EL (cell line): ENCODE measurements around the gene DDX51.
"Not testable (repeated sequence)": the region's sequence is repeated elsewhere in the genome, so short reads cannot be mapped to it uniquely, and the experiment has no call there.

Experiments used
- DNase-seq: peaks from one replicate; pipeline ENCODE4 v3.0.0-alpha.2; 2016

DDX51 gene

DNA sequence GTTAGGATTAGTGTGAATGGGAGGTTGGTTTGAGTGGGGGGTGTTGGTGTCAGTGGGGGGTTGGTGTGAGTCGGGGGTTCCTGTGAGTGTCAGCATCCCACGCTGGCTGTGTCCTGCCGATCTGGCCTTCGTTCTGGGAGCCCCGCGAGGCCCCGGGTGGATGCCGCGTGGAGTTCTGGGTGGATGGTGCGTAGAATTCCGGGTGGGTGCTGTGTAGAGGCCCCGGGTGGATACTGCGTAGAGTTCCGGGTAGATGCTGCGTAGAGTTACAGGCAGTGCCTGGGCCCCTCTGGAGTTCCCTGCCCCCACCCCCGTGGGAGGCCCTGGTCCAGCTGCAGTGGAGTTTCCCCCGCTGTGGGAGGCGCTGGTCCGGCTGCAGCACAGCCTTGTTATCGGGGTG lies 8.8 kb upstream of the DDX51 start:
- DNase-seq: no peak

DNA sequence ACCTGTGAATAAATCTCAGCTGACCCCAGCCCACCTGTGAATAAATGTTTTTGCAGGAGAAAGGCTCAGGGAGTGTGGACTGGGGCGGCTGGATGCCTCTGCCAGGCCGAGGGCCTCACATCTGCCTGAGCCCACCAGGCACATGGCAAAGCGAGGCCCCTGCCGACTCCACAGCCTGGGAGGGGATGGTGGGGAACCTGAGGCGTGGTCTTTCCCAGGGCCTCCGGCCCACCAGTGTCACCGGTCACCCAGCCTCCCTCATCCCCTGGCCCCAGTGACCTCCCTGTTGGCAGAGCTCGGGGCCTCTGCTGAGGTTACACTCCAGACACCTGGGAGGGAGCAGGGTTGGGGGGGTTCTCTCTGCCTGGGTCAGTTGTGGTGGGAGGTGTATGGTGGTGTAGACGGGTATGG lies 8.3 kb upstream of the DDX51 start:
- DNase-seq: no peak

DNA sequence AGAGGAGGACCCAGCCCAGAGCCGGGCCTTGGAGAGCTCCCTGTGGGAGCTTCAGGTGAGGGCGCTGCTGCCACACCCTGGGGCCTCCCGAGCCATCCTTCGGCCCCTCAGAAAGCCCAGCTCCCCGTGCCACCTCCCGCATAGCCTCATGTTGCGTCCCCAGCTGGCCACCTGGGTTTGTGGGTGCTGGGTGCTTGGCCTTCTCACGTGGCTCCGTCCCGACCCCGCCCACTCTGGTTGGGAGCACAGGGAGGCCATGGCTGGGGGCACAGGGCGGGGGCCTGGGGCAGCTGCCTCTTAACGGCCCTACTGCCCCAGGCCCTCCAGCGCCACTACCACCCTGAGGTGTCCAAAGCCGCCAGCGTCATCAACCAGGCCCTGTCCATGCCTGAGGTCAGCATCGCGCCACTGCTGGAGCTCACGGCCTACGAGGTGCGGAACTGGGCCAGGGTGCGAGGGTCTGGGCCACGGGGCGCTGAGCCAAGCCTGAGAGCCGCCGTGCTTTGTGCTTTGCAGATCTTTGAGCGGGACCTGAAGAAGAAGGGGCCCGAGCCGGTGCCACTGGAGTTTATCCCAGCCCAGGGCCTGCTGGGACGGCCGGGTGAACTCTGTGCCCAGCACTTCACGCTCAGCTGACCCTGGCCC lies 7.8 kb upstream of the DDX51 start:
- no peak for DNase-seq

DNA sequence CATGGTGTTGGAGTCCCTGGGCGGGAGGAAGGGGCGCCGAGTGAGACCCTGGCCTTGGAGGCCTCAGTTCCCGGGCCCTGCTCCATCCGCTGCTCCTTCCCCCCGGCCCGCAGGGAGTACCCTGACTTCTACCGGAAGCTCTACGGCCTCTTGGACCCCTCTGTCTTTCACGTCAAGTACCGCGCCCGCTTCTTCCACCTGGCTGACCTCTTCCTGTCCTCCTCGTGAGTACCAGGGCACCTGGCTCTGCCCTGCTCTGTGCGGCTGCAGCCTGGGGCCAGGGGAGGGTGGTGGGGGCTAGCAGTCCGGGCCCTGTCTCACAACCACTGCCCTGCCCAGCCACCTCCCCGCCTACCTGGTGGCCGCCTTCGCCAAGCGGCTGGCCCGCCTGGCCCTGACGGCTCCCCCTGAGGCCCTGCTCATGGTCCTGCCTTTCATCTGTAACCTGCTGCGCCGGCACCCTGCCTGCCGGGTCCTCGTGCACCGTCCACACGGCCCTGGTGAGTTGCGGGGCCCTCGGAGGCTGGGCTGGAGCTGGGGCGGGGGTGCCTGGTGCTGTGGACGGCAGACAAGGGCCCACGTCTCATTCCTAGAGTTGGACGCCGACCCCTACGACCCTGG lies 7.1 kb upstream of the DDX51 start:
- DNase-seq: no peak

DNA sequence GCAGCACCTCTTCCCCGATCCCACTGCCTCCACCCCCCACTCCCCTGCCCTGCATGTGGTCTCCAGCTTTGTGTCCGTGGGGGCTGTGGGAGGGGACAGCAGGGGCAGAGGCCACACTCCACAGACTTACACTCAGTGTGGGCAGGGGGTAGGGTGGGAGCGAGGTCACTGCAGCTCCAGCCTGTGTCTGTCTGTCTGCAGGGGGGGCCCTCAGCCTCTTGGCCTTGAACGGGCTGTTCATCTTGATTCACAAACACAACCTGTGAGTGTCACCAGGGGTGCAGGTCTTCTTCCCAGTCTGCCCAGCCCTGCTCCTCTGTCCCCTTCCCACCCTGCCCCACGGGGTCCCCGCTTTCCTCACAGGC lies 6.6 kb upstream of the DDX51 start:
- no peak for DNase-seq

DNA sequence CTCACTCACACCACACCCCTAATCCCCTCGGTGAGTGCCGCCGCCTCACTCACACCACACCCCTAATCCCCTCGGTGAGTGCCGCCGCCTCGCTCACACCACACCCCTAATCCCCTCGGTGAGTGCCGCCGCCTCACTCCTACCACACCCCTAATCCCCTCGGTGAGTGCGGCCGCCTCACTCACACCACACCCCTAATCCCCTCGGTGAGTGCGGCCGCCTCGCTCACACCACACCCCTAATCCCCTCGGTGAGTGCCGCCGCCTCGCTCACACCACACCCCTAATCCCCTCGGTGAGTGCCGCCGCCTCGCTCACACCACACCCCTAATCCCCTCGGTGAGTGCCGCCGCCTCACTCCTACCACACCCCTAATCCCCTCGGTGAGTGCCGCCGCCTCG lies 5.4 kb upstream of the DDX51 start:
- DNase-seq: not testable (repeated sequence)

DNA sequence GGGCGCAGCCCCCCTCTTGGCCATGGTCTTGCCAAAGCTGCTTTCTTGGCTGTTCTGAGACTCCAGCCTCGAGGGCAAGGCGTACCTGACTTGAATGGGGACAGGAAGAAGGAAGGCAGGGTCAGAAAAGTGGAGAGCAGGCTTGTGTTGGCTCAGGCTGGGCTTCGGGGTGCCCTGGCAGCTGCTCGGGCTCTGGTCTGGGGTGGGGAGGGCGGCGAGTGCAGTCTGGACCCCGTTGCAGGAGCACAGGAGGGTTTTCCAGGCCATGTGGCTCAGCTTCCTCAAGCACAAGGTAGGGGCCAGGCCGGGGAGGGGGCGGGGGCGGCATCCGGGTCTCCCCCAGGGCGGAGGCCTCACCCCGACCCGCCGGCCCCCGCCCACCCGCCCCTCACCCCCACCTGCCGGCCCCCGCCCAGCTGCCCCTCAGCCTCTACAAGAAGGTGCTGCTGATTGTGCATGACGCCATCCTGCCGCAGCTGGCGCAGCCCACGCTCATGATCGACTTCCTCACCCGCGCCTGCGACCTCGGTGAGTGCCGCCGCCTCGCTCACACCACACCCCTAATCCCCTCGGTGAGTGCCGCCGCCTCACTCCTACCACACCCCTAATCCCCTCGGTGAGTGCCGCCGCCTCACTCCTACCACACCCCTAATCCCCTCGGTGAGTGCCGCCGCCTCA lies 4.4 kb upstream of the DDX51 start:
- no peak for DNase-seq

DNA sequence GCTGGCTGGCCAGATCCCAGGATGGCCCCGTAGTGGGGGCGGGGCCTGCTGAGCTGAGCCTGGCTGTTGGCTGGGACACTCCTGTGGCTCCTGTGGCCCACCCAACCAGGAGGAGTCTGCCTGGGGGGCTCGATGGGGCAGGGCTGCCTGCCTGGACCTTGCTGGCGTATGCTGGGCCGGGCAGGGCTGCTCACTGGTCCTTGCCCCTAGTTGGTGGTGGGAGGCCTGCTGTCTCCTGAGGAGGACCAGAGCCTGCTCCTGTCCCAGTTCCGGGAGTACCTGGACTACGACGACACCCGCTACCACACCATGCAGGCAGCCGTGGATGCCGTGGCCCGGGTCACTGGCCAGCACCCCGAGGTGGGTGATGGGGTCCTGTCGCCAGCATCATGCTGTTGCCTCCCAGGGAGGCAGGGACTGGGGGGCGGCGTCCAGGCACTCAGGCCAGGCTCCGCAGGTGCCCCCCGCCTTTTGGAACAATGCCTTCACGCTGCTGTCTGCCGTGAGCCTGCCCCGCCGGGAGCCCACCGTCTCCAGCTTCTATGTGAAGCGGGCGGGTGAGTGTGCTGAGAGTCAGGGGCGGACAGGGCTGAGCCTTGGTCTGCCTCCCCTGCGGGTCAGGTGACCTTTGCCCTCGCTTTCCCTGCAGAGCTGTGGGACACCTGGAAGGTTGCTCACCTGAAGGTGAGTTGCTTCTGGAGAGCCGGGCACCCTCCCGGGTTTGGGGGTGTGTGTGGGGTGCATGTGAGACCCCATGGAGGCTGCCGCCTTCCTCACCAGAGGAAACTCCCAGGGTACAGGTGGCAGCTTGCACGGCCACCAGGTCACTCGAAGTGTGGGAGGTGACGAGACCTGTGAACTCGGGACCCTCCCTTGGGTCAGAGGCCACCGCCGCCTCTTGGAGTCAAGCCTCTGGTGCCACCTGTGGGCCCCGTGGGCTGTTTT lies 3.6 kb upstream of the DDX51 start:
- DNase-seq: no peak

DNA sequence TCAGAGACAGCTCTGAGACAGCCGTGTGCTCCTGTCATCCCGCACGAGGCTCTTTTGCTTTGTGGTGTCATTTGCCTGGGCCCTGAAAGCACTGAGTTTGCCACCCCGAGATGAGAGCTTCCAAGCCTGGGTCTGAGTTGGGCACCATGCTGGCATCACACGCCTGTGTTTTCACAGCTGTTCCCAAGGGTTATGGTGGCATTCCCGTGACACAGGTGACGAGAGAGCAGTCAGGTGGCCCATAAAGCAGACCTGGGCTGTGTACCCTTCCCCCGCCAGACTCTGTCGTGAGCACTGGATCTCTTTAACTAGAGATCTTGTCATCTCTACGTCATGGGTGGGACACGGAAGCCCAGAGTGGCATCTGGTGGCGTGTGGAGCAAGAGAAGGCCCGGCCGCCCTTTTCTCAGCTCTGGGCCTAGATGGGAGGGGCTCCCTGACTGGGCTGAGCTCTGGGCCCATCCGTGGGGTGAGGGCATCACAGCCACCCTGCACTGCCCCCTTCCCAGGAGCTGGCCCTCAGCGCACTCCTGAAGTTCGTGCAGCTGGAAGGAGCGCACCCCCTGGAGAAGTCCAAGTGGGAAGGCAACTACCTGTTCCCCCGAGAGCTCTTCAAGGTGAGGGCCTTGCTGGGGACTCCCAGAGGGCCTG lies 2.8 kb upstream of the DDX51 start:
- no peak for DNase-seq

DNA sequence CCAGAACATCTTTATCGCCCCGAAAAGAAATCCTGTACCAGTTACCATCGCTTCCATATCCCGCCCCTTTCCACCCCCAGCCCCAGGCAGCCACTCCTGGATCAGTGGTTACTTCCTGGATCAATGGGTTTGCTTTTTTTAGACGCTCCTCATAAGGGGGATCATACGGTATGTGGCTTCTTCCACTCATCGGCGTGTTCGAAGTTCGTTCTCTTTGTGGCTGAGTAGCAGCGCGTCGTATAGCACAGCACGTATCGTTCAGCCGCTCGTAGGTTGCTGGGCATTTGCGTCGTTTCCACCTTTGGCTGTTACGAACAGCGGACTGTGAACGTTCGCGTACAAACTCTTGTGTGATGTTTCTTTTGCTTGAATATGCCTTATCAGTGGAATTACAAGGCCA lies 2.0 kb upstream of the DDX51 start:
- no peak for DNase-seq

DNA sequence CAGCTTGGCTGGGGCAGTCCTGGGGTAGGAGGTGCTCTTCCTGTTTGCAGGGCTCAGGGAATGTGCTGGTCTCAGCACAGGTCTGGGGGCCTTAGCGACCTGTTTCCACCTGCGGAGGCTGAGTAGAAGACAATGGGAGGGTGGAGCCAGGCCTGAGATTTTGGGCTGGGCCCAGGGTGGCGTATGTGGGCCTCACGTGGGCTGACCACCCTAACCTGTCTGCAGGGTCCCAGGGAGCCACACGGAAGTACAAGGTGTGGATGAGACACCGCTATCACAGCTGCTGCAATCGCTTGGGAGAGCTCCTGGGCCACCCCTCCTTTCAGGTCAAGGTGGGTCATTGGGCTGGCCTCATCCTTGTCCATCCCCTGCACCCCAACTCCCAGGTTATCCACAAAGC lies 1.2 kb upstream of the DDX51 start:
- DNase-seq: no peak

DNA sequence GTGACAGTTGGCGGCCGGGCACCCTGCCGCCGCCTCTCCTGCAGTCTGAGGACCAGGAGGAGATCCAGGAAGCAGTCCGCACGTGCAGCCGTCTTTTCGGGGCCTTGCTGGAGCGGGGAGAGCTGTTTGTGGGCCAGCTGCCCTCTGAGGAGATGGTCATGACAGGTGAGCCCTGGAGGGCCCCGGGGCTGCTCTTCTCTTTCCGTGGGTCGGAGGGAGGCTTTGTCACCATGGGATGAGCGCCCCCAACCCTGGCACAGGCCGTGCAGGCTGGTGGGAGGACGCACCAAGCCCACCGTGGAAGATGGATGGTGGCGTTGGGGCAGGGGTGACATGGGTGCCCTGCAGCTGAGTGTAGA lies 670 bp upstream of the DDX51 start:
- DNase-seq: no peak

DNA sequence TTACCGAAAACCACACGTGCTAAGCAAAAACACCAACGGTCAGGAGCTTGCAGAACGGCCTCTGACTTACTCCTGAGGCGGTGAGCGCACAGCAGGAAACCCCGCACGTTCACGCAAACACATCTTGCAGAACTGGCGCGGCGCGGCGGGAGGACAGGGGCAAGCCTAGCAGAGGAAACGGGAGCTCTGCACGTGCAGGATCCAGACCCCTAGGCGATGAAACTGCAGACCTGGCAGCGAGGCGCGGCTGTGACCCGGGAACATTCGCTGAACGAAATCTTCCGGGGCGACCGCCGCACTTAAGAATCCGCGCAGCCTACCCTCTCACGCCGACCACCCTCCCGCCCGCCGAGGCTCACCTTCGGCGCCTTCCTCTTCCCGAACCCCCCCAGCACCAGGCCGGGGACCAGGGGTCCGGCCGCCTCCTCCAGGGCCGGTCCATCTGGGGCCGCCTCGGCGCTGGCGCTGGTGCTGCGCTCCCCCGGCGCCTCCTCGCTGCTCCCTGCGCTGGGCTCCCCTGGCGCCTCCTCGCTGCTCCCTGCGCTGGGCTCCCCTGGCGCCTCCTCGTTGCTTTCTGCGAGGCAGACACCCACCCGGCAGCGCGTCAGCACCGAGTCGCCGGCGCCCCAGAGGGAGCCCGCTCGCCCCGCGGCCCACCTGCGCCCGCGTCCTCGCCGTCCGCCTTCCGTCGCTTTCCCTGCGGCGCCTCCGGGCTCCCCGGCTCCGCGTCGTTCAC lies 615 bp downstream of the DDX51 start:
- DNase-seq: no peak

DNA sequence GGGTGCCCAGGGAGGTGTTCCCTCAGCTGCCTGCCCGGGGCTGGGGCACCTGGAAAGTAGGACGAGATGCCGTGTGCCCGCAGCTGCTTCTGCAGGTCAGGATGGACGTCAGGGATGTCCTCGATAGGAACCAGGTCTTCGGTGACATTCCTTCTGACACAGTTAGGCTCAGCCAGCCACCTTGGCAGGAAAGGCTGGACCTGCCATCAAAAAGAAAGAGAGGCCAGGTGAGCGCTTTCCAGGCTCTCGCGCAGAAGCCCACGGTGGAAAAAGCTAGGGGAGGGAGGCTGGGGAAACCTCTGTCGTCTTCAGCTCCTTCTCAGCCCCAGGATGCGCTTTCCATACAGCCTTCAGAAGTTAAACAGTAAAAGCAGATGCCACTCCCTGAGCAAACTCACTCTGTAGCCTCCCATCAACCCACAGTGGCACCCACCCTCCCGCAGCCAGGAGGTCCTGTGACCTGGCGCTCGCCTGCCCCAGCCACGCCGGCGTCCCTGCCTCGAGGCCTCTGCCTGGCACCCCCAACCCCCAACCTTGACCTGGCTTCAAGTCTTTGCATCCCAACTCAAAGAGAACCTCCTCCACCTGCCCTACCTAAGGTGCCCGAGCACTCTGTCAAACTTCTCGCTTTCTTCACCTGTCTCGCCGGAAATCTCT lies 1.3 kb downstream of the DDX51 start:
- DNase-seq: no peak

DNA sequence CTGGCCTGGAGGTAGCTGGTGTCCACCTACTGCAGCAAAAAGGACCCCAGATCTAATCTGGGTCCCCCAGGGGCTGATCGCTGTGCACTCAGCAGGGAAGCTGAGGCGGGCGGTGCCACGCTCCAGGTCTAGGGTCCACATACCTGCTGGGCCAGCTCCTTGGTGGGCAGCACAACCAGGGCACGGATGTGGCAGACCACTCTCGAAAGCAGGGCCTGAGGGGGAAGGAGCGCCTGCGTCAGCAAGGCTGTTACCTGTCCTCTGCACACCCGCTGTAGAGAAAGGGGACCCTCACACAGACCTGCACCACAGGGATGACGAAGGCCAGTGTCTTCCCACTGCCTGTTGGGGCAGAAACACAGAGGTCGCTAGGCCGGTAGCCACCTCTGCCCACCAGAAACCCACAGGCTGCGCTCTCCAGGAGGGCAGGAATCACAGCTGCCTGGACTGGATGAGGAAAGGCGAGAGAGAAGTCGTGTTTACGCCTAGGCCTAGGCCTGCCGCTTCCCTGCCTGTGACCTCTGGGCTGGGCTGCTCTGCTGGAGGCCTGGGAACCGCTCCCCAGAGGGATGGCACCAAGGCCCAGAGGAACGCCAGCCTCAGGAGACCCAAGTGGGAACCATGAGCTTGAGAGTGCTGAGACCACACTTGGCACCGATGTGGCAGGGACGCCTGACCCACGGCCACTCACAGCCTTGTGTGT lies 2.0 kb downstream of the DDX51 start:
- DNase-seq: no peak

DNA sequence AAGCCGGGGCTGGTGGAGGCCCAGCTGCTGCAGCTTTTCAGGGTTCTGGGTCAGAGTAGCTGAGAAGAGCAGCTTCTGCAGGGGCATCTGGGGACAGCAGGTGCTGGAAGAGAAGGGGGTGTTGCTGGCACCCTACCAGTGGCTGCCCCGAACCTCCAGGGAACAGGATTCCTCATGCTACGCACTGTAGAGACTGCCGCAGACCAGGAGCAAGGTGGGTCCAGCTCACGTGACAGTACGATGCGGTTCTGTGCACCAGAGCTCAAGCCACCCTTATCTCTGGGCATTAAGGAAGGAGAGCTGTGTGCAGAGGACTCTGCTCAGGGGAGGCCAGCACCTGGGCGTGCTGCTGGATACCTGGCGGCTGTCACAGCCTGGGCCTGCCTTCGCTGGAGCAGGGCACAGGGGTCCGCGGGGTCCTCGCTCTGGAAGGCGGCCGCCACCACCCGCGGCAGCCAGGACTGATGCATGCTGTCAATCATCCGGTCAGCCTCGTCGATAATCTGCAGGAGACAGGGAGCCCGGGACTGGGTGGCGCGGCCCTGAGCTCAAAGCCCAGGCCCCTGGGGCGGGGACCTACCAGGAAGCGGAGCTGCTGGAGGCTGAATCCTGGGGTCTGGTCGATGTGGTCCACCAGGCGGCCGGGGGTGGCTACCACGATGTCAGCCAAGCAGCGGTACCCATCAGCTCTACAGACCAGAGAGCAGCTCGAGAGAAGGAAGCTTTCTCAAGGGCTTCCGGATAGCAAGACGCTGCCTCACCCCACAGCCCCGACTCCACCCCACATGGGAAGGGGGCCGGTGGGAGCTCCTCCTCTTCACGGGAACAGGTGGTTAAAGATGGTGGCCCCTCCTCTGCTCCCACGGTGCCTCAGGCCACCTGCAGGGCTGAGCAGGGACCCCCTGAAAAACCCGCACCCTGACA lies 2.9 kb downstream of the DDX51 start:
- no peak for DNase-seq

DNA sequence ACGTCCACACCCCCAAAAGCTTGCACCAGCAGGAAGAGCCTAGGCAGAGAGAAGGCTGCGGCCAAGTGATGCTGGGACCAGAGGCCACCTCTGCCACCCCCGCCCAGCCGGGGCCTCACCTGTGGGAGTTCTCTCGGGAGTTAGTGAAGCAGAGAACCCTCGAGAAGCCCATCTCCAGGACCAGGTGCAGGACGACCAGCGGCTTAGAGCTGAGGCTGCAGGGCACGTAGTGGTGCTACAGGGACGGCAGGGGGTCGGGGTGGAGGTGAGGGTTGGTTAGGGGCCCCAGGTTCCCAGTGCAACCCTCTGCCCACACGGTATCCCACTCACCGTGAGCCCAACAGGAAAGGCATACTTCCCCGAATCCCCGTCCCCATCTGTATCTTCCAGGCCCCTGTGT lies 3.6 kb downstream of the DDX51 start:
- no peak for DNase-seq

DNA sequence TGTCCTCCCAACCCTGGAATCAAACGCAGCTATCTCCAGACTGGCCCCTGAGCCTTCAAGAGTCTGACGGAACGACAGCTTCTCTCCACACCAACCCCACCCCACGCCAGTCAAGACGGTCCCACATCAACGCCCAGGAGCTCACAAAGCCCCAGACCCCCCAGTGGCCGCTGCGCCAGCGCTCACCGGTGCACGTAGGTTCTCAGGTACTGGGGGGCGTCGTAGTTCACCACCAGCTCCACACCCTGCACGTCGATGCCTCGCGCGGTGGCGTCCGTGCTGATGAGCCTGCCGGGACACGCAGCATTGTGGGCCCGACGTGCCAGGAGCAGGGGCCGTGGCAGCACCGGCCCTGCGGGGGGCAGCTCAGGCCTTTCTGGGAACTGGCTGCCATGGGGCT lies 4.2 kb downstream of the DDX51 start:
- no peak for DNase-seq

DNA sequence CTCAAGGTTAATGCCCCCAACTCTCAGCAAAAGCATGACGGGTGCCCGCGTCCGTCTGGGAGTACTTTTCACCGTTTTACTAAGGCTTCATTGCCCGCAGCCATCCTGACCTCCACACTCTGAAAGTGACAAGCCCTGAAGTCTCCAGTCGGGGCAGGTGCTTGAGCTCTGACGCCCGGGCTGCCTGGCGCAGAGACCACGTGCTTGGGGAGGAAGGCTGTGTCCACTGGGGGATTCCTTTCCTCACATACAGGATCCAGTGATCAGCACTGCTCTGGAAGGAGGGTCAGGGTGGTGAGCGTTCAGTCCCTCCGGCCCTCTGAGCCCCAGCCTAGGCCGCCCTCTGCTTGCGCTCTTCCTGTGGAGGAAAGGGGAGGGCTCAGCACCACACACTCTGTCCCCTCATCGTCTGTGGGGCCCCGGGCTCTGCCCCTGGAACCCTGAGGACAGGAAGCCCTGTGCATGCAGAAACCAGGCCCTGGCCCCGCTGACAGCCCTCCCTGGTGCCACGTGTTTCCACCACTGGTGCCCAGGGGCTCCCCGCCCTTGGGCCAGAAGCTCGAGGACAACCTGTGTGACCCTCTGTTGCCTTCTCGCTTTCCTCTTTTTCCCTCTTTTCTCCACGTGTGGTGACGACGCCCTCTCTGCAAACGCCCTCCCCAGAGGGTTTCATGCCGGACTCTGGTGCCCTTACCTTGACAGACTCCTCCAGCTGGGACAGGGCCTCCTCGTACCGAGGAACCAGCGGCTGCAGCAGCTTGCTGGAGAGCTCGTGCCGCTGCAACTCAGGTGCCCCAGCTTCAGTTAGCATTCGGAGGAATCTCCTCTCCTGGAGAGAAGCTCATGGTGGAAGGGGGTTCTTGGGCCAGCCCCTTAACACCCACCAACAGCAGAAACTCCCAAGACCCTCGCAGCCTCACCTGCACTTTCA lies 4.9 kb downstream of the DDX51 start:
- DNase-seq: no peak
